ENCODE measurements around the gene GET4. TPM values are rescaled to one million over a fixed set of nuclear protein-coding genes. Genes with fewer than 3 reads are reported as not detected.
"Not testable (repeated sequence)": the region's sequence is repeated elsewhere in the genome, so short reads cannot be mapped to it uniquely, and the experiment has no call there.

GET4 gene
- total RNA-seq, 2 donors from 2014 or later: 13.2 to 16.3 TPM

GRCh38 chr7:907158-907980 lies 31.0 kb downstream of the GET4 start:
- intact Hi-C loops (cut with DNase I): no loop called here
- DNase-seq (ENCODE audit: low spot score): no peak

- intact Hi-C loops (cut with DNase I): no loop called here
- no peak for DNase-seq (ENCODE audit: low spot score)
Measured at GRCh38 chr7:908159-908581, 31.8 kb downstream of the GET4 start.

- intact Hi-C loops (cut with DNase I): not testable (repeated sequence)
- DNase-seq (ENCODE audit: low spot score): peak; percentile 92
Measured at GRCh38 chr7:908591-909357, 32.4 kb downstream of the GET4 start.

- peak; percentile 94 for DNase-seq (ENCODE audit: low spot score)
- intact Hi-C loops (cut with DNase I): no loop called here
Measured at GRCh38 chr7:909358-910329, 33.3 kb downstream of the GET4 start.

GRCh38 chr7:910441-910861 lies 34.1 kb downstream of the GET4 start:
- intact Hi-C loops (cut with DNase I): no loop called here
- no peak for DNase-seq (ENCODE audit: low spot score)

- intact Hi-C loops (cut with DNase I): no loop called here
- no peak for DNase-seq (ENCODE audit: low spot score)
Measured at GRCh38 chr7:910931-911431, 34.6 kb downstream of the GET4 start.

GRCh38 chr7:911791-912480 lies 35.6 kb downstream of the GET4 start:
- no peak for DNase-seq (ENCODE audit: low spot score)
- intact Hi-C loops (cut with DNase I): no loop called here

- intact Hi-C loops (cut with DNase I): no loop called here
- no peak for DNase-seq (ENCODE audit: low spot score)
Measured at GRCh38 chr7:913736-914520, 37.6 kb downstream of the GET4 start.

GRCh38 chr7:914521-915194 lies 38.3 kb downstream of the GET4 start:
- intact Hi-C loops (cut with DNase I): no loop called here
- DNase-seq (ENCODE audit: low spot score): no peak

- intact Hi-C loops (cut with DNase I): no loop called here
- DNase-seq (ENCODE audit: low spot score): no peak
Measured at GRCh38 chr7:915291-916218, 39.2 kb downstream of the GET4 start.

GRCh38 chr7:916291-916941 lies 40.1 kb downstream of the GET4 start:
- intact Hi-C loops (cut with DNase I): no loop called here

GRCh38 chr7:917255-918117 lies 41.1 kb downstream of the GET4 start:
- intact Hi-C loops (cut with DNase I): no loop called here
- peak; percentile 50 for DNase-seq (ENCODE audit: low spot score)

More at GRCh38 chr7:916291-916941, 40.1 kb downstream of the GET4 start:
- no peak for DNase-seq (ENCODE audit: low spot score)

- intact Hi-C loops (cut with DNase I): no loop called here
Measured at GRCh38 chr7:918118-918425, 41.7 kb downstream of the GET4 start.

GRCh38 chr7:918441-919113 lies 42.2 kb downstream of the GET4 start:
- peak; percentile 67 for DNase-seq (ENCODE audit: low spot score)
- intact Hi-C loops (cut with DNase I): no loop called here

More at GRCh38 chr7:918118-918425, 41.7 kb downstream of the GET4 start:
- DNase-seq (ENCODE audit: low spot score): peak; percentile 43

- intact Hi-C loops (cut with DNase I): no loop called here
- DNase-seq (ENCODE audit: low spot score): peak; percentile 69
Measured at GRCh38 chr7:919114-919442, 42.7 kb downstream of the GET4 start.

Data from posterior vena cava (tissue), 2 donors.